HepG2 (cell line): ENCODE measurements around the gene BAIAP2L2. TPM values are rescaled to one million over a fixed set of nuclear protein-coding genes. Genes with fewer than 3 reads are reported as not detected.

Source experiments
- ATAC-seq: fragments of 200-7000 bp; cut with Tn5 transposase; 3 replicates; pipeline ENCODE4 v1.9.1; 2020; ENCODE audit warnings: mild to moderate bottlenecking, moderate library complexity
- BruUV-seq: library from RNA; stranded (reverse); fragments of 400-500 nt; replicated peaks from 2 replicates; lab custom pipeline; 2021; lab: Mats Ljungman, UMichigan
- CTCF ChIA-PET: fragments of 300-600 bp; formaldehyde crosslinking; extraction: SDS; loops from one replicate; lab custom pipeline; 2021; ENCODE audit warnings: low total read pairs, inconsistent platforms, low intra/inter-chr PET ratio; lab: Yijun Ruan, JAX
- POLR2A ChIA-PET: fragments of 350-600 bp; sonication (Branson Sonifier 250); formaldehyde crosslinking; loops from one replicate; lab custom pipeline; 2020; ENCODE audit warnings: antibody characterized with exemption, inconsistent platforms; lab: Yijun Ruan, JAX
- DNase-seq: peaks from one replicate; pipeline ENCODE4 v3.0.0-alpha.2; 2015; ENCODE audit warnings: low spot score
- FAIRE-seq: peaks from 3 replicates; lab custom pipeline; 2011; peaks lifted over from hg19 to GRCh38; lab: Jason Lieb, UNC
- H2AFZ ChIP-seq: one replicate; pipeline ENCODE4 v1.6.1; 2011; ENCODE audit warnings: low read length, inconsistent platforms
- H3K27ac ChIP-seq: fragments of 300-600 bp; 3 replicates; pipeline ENCODE4 v1.8.0; 2011; ENCODE audit warnings: mixed run types, mild to moderate bottlenecking, mixed read lengths, low read length, inconsistent platforms; ENCODE audit not compliant: insufficient read depth; ENCODE audit errors: extremely low read length
- H3K27me3 ChIP-seq, 2 experiments: fragments of 200-600 bp in 1 of 2; 2 replicates in 1 of 2; 3 replicates in 1 of 2; pipeline versions ENCODE4 v1.6.0 to v1.8.0; 2011; ENCODE audit warnings: low read length in 2 of 2, mild to moderate bottlenecking in 2 of 2, moderate library complexity in 2 of 2, inconsistent platforms in 1 of 2; ENCODE audit not compliant: insufficient read depth in 2 of 2, control insufficient read depth in 1 of 2
- H3K36me3 ChIP-seq, 2 experiments: fragments of 200-600 bp in 1 of 2; replicated peaks in 1 of 2; 2 replicates in 1 of 2; 3 replicates in 1 of 2; pipeline versions ENCODE4 v1.5.1 to v1.8.0; 2011; ENCODE audit warnings: low read length in 2 of 2, inconsistent platforms in 1 of 2; ENCODE audit not compliant: insufficient read depth in 2 of 2, control insufficient read depth in 1 of 2
- H3K4me1 ChIP-seq: 2 replicates; pipeline ENCODE4 v1.5.1; 2012; ENCODE audit warnings: low read length, inconsistent platforms; ENCODE audit not compliant: insufficient read depth
- H3K4me2 ChIP-seq: 2 replicates; pipeline ENCODE4 v1.6.0; 2011; ENCODE audit warnings: low read depth, low read length, inconsistent platforms
- H3K4me3 ChIP-seq, 3 experiments: fragments of 200-600 bp in 1 of 3; sonication (generic), shearing (Covaris generic) in 1 of 3; replicated peaks in 1 of 3; 2 replicates each; pipeline ENCODE4 v1.5.1; 2011 to 2016; ENCODE audit warnings: low read length in 3 of 3, inconsistent platforms in 2 of 3, low read depth in 2 of 3, mild to moderate bottlenecking in 2 of 3, control low read depth in 1 of 3, mixed read lengths in 1 of 3; ENCODE audit not compliant: insufficient read depth in 1 of 3
- H3K79me2 ChIP-seq: one replicate; pipeline ENCODE4 v1.6.1; 2011; ENCODE audit warnings: low read length, inconsistent platforms; ENCODE audit not compliant: insufficient read depth
- H3K9ac ChIP-seq: 2 replicates; pipeline ENCODE4 v1.6.0; 2011; ENCODE audit warnings: mild to moderate bottlenecking, low read depth, low read length, inconsistent platforms; ENCODE audit not compliant: insufficient read depth
- H3K9me3 ChIP-seq: 2 replicates; pipeline ENCODE4 v1.5.1; 2012; ENCODE audit warnings: mild to moderate bottlenecking, low read length
- H4K20me1 ChIP-seq: 2 replicates; pipeline ENCODE4 v1.6.0; 2011; ENCODE audit warnings: inconsistent platforms, mild to moderate bottlenecking, low read length, moderate library complexity; ENCODE audit not compliant: insufficient read depth
- ATF1 ChIP-seq: IDR thresholded peaks from 2 replicates; pipeline ENCODE4 v1.6.1; 2016; ENCODE audit warnings: mild to moderate bottlenecking, control low read depth
- BRD4 ChIP-seq: sonication (generic); formaldehyde crosslinking; IDR thresholded peaks from 2 replicates; pipeline ENCODE4 v1.4.0; 2020; ENCODE audit warnings: missing genetic modification reagents
- ETS1 ChIP-seq: sonication (generic); formaldehyde crosslinking; IDR thresholded peaks from 2 replicates; pipeline ENCODE4 v1.4.0; 2020; ENCODE audit warnings: missing genetic modification reagents
- FOXO1 ChIP-seq: sonication (generic); formaldehyde crosslinking; IDR thresholded peaks from 2 replicates; pipeline ENCODE4 v1.4.0; 2020; ENCODE audit warnings: missing genetic modification reagents
- HDAC1 ChIP-seq: sonication (generic); formaldehyde crosslinking; IDR thresholded peaks from 2 replicates; pipeline ENCODE4 v1.5.1; 2020; ENCODE audit warnings: mild to moderate bottlenecking, missing genetic modification reagents
- IRF9 ChIP-seq: sonication (generic); formaldehyde crosslinking; IDR thresholded peaks from 2 replicates; pipeline ENCODE4 v1.8.0; 2022; ENCODE audit warnings: missing genetic modification reagents, mild to moderate bottlenecking, borderline replicate concordance
- KDM4B ChIP-seq: sonication (generic); formaldehyde crosslinking; IDR thresholded peaks from 2 replicates; pipeline ENCODE4 v1.4.0; 2020; ENCODE audit warnings: missing genetic modification reagents
- KLF12 ChIP-seq: sonication (generic); formaldehyde crosslinking; IDR thresholded peaks from 2 replicates; pipeline ENCODE4 v1.4.0; 2020; ENCODE audit warnings: missing genetic modification reagents, borderline replicate concordance
- LBX2 ChIP-seq: sonication (generic); formaldehyde crosslinking; IDR thresholded peaks from 2 replicates; pipeline ENCODE4 v1.5.0; 2020; ENCODE audit warnings: missing genetic modification reagents, mild to moderate bottlenecking, borderline replicate concordance
- MTA3 ChIP-seq: sonication (generic); formaldehyde crosslinking; IDR thresholded peaks from 2 replicates; pipeline ENCODE4 v1.4.0; 2020; ENCODE audit warnings: missing genetic modification reagents
- MYNN ChIP-seq: sonication (generic); formaldehyde crosslinking; IDR thresholded peaks from 2 replicates; pipeline ENCODE4 v1.4.0; 2020; ENCODE audit warnings: mild to moderate bottlenecking, low read depth, missing genetic modification reagents
- NBN ChIP-seq: fragments of 450-650 bp; conservative IDR thresholded peaks from 2 replicates; pipeline ENCODE4 v1.6.1; 2017
- NFYC ChIP-seq: IDR thresholded peaks from 2 replicates; pipeline ENCODE4 v1.6.1; 2016; ENCODE audit warnings: missing genetic modification reagents, missing compliant biosample characterization
- POGZ ChIP-seq: sonication (generic); formaldehyde crosslinking; IDR thresholded peaks from 2 replicates; pipeline ENCODE4 v1.4.0; 2020; ENCODE audit warnings: mild to moderate bottlenecking, missing genetic modification reagents
- SNRNP70 ChIP-seq: fragments of 200-400 bp; formaldehyde crosslinking; IDR thresholded peaks from 2 replicates; pipeline ENCODE4 v1.6.1; 2017; ENCODE audit warnings: mild to moderate bottlenecking, low read depth, low read length, moderate library complexity
- ZFP1 ChIP-seq: IDR thresholded peaks from 2 replicates; pipeline ENCODE4 v1.6.1; 2016
- ZKSCAN8 ChIP-seq: IDR thresholded peaks from 2 replicates; pipeline ENCODE4 v1.6.1; 2016; ENCODE audit warnings: borderline replicate concordance, missing genetic modification reagents, missing compliant biosample characterization
- ZNF234 ChIP-seq: sonication (generic); formaldehyde crosslinking; conservative IDR thresholded peaks from 2 replicates; pipeline ENCODE4 v1.5.1; 2020; ENCODE audit warnings: mild to moderate bottlenecking, missing genetic modification reagents
- ZNF274 ChIP-seq: sonication (generic); formaldehyde crosslinking; IDR thresholded peaks from 2 replicates; pipeline ENCODE4 v1.5.1; 2020; ENCODE audit warnings: mild to moderate bottlenecking, missing genetic modification reagents
- ZNF292 ChIP-seq: sonication (generic); formaldehyde crosslinking; IDR thresholded peaks from 2 replicates; pipeline ENCODE4 v1.8.1; 2022; ENCODE audit warnings: mild to moderate bottlenecking, low read depth, missing genetic modification reagents, borderline replicate concordance
- ZNF501 ChIP-seq: sonication (generic); formaldehyde crosslinking; IDR thresholded peaks from 2 replicates; pipeline ENCODE4 v1.5.1; 2020; ENCODE audit warnings: mild to moderate bottlenecking, moderate library complexity, missing genetic modification reagents
- ZNF839 ChIP-seq: sonication (generic); formaldehyde crosslinking; IDR thresholded peaks from 2 replicates; pipeline ENCODE4 v1.4.0; 2020; ENCODE audit warnings: missing genetic modification reagents, mild to moderate bottlenecking, borderline replicate concordance
- ZNF878 ChIP-seq: sonication (generic); formaldehyde crosslinking; IDR thresholded peaks from 2 replicates; pipeline ENCODE4 v1.8.1; 2023; ENCODE audit warnings: mild to moderate bottlenecking, missing genetic modification reagents, moderate library complexity
- WGBS: methylation state at CpG from one replicate; pipeline ENCODE4 v1.1.6; 2017; ENCODE audit warnings: low lambda C conversion rate; 5-methylcytosine and 5-hydroxymethylcytosine counted together
- in situ Hi-C: cut with HindIII; loops from 2 replicates; pipeline ENCODE4 v1.10.0; 2017; ENCODE audit warnings: low pct_unique_long_range_greater_than_20kb; ENCODE audit not compliant: extremely low pct_ligation_motif_present
- intact Hi-C: fragments of 100-400 bp; cut with micrococcal nuclease; formaldehyde crosslinking; loops from one replicate; pipeline ENCODE4 v1.10.0; 2022; ENCODE audit not compliant: unreplicated experiment
- polyA plus RNA-seq, 8 experiments: library from polyadenylated mRNA; depleted of rRNA in 3 of 8; stranded (reverse) in 7 of 8; unstranded in 1 of 8; fragments of >200 nt; fragmentation: Illumina TruSeq in 4 of 8; extraction: Trizol in 4 of 8; gene quantifications; 2 replicates each; pipeline versions ENCODE4 v1.2.1 to v1.2.3, GENCODE V29; 2011 to 2016; ENCODE audit warnings: low read depth in 4 of 8, missing spikeins in 1 of 8, mixed read lengths in 1 of 8; ENCODE audit not compliant: insufficient read depth in 1 of 8
- total RNA-seq, 5 experiments: library from RNA; depleted of rRNA; stranded (reverse); fragments of >200 nt; fragmentation: Illumina TruSeq; extraction: Trizol; gene quantifications; 2 replicates each; pipeline ENCODE4 v1.2.3, GENCODE V29; 2016; ENCODE audit warnings: low read depth in 1 of 5

Gene BAIAP2L2
- total and polyA plus RNA-seq, 2 of the 13 experiments (the other 11 are each of a cell fraction or from before 2014, with no cell fraction given), result 4.4 to 7.5 TPM

- in situ Hi-C loops (loop anchor here (10.0 kb wide), 1 partner anchor 94 kb away; the partner anchor contains the start of gene MAFF), intact Hi-C loops (loop anchor here (5.0 kb wide), 2 partner anchors 91 to 151 kb away; partner anchors contain the start of gene MAFF)
- ChIA-PET CTCF (no interaction called here), POLR2A (interaction anchor here (0.5 to 6.1 kb wide), 23 partner anchors 9 to 379 kb away, joined by 3 to 60 read pairs (median 4); partner anchors contain the start of genes GCAT, MAFF and PLA2G6)
- peak overlapping the region; percentile 58 for H3K27ac ChIP-seq
- TSS peak; percentile 52 for BruUV-seq
- no peaks in the 10 kb centered on the region; the same call in 1 of the 2 replicates for H4K20me1 ChIP-seq
- no peak overlapping the region for H2AFZ ChIP-seq
- ATAC-seq (peak; percentile 53), DNase-seq (peak; percentile 49), FAIRE-seq (peak; percentile 46)
- peak overlapping the region; percentile 59 to 76 (median 68) for H3K4me3 ChIP-seq
- peaks cover 0 to 6% of the 10 kb centered on the region in 2 experiments; a peak in 1 of 5 replicates for H3K36me3 ChIP-seq
- H3K4me1 ChIP-seq, result peaks cover 73% of the 10 kb centered on the region
- H3K27me3 ChIP-seq, result no peaks in the 10 kb centered on the region
- peak overlapping the region; percentile 95 for H3K4me2 ChIP-seq
- 3% methylated on average over 22 of the region's 30 CpGs for WGBS
- peaks cover 3% of the 10 kb centered on the region for H3K79me2 ChIP-seq
- peak overlapping the region; percentile 59 for H3K9ac ChIP-seq
- no peaks in the 10 kb centered on the region for H3K9me3 ChIP-seq
- TF ChIP-seq ZNF292 (CRISPR knock-in tag) (peak; percentile 67; the same call in 1 of the 2 replicates), ZFP1 (CRISPR knock-in tag) (no peak), ZNF234 (CRISPR knock-in tag) (no peak), ZNF274 (CRISPR knock-in tag) (peak; percentile 57; the same call in 1 of the 2 replicates), SNRNP70 (no peak), MTA3 (CRISPR knock-in tag) (no peak), NFYC (CRISPR knock-in tag) (no peak), KLF12 (CRISPR knock-in tag) (0 out of 2 replicates have a peak, but pooled peaks have one; percentile 49), KDM4B (CRISPR knock-in tag) (no peak), NBN (no peak), MYNN (CRISPR knock-in tag) (no peak), ZNF839 (CRISPR knock-in tag) (peak; percentile 77; the same call in 1 of the 2 replicates), LBX2 (CRISPR knock-in tag) (no peak), ETS1 (CRISPR knock-in tag) (no peak), HDAC1 (CRISPR knock-in tag) (peak; percentile 61; the same call in 1 of the 2 replicates), ZNF501 (peak; percentile 47), POGZ (CRISPR knock-in tag) (0 out of 2 replicates have a peak, but pooled peaks have one; percentile 15), ATF1 (CRISPR knock-in tag) (no peak), IRF9 (0 out of 2 replicates have a peak, but pooled peaks have one; percentile 46), BRD4 (CRISPR knock-in tag) (no peak), ZKSCAN8 (CRISPR knock-in tag) (no peak), ZNF878 (CRISPR knock-in tag) (no peak), FOXO1 (no peak)
These were observed 674 bp upstream of the BAIAP2L2 start for GRCh38 chr22:38110863-38111852.
